ENCODE data around the gene COX6A2. TPM values are rescaled to one million over a fixed set of nuclear protein-coding genes. Genes with fewer than 3 reads are reported as not detected.

COX6A2 gene
- total RNA-seq (2014; rRNA removed; shearing (Covaris generic)) = not detected in 2 replicates

DNA sequence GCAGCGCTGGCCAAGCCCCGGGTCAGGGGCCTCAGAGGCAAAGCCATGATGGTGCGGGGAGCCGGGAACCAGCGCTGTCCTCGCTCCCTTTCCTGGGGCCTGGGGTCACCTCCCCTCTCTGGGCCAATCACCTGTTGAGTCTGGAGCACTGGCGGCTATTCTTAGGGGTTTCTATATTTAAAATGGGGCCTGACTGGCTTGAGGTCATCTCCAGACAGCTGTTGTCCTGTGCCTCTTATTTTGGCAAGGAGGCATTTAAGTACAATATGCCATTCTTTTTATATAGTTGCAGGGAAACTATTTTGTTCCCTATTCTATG, at the start of gene COX6A2:
Gene COX6A2 (minus strand): TSS at position 82 of the 319 bp plus-strand sequence. CDS start 35 bp downstream, at position 47.
- no peak for DNase-seq (ENCODE audit: low read depth)

DNA sequence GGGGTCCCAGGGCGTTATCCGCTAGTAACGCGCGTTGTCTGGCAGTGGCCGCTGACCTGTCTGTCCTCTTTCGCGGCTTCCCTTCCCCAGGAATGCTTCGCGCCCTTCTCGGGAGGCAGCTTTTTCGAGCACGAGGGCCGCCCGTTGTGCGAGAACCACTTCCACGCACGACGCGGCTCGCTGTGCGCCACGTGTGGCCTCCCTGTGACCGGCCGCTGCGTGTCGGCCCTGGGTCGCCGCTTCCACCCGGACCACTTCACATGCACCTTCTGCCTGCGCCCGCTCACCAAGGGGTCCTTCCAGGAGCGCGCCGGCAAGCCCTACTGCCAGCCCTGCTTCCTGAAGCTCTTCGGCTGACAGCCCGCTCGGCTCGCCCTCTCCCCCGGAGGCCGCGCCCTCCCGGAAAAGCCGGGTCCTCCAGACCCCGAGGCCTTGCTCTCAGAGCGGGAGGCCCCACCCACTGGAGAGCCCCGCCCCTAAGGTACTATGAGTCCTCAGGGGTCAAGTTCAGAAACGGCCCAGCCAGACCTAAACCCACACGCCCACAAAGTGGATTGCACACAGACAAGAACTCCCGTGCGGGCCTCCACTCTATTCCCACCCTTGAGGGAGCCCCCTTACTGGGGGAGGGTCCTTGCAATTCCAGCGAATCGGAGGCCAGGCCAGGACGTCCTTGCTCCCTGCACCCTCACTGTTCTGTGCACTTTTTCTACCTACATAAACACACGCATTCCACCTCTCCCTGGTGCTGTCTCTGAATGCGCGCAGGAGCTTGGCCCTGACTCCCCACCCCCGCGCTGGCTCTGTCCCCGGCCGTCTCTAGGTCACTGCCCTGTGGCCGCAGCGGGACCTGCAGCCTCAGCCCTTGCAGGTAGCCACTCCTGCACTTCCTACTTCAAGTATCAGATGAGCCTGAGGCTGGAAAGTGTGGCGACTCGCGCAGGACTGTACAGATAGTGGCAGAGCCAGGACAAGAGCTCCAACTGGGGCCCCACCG, 49.4 kb upstream of the COX6A2 start:
- DNase-seq (ENCODE audit: low read depth) = no peak

DNA sequence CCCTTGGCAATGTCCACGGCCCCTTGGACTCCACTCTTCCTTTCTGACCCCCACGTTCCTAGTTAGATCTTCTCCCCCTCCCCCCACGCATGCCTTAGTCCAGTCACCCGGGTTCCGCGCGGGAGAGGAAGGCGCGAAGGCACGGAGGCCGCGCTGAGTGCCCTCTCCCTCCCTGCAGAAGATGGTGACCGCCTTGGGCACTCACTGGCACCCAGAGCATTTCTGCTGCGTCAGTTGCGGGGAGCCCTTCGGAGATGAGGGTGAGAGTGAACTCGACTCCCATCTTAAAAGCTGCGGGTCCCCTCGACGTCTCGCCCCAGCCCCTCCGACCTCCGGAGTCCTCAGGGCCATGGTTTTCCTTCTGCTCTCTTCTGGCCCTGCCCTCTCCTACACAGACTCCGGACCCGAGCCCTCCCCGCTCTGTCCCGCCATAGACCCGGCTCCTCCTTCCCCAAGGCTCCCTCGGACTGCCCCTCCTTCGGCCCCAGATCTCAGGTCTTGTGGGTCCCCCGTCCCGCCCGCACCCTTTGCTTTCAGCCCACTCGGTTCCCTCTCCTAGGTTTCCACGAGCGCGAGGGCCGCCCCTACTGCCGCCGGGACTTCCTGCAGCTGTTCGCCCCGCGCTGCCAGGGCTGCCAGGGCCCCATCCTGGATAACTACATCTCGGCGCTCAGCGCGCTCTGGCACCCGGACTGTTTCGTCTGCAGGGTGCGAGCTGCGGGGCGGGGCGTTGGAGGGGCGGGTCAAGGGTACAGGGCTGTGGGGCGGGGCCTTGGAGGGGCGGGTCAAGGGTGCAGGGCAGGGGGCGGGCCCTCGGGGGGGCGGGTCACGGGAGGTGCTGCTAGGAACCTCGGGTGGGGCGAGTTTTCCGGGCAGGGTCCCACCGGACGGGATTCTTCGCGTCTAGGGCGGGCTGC, 48.4 kb upstream of the COX6A2 start:
- no peak for DNase-seq (ENCODE audit: low read depth)

DNA sequence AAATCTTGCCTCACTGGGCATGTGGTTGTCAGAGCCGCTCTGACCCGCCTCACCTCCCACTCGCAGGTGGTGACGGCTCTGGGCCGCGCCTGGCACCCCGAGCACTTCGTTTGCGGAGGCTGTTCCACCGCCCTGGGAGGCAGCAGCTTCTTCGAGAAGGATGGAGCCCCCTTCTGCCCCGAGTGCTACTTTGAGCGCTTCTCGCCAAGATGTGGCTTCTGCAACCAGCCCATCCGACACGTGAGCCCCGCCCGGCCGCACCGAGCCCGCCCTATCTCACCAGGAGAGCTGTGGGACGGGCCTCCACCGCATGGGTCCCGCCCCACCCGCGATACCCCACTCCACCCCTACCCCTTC, 47.8 kb upstream of the COX6A2 start:
- no peak for DNase-seq (ENCODE audit: low read depth)

DNA sequence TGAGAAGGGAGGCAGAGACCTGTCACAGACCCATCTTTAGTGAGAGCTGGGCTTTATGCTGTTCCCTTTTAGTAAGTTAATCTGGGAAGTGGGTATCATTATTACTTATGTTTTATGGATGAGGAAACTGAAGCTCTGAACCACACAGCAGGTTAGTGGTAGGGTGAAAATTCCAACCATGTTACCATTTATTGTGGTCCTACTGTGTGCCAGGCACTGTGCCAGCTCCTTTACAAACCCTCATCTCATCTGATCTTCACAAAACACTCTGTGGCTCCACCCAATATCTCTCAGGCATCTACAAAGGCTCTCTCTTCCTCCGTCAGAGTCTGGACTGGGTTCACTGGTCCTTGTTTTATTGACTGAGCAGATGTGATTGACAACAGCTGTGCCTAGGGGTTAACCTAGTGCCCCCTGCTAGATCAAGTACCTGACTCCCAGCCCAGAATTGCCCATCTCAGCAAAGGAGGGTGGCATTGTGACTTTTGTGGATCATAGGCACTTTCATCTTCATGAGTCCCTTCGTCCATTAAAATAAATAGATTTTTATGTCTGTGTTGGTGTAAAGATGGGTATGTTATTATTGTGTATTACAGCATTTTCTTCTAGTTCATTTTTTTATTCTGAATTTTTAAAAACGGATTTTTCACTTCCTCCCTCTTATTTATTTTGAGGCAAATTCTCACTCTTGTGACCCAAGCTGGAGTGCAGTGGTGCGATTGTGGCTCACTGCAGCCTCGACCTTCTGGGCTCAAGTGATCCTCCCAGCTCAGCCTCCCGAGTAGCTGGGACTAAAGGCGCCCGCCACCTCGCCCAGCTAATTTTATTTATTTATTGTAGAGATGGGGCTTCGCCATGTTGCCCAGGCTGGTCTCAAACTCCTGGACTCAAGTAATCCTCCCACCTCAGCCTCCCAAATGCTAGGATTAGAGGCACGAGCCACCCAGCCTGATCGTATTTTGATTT, 46.9 kb upstream of the COX6A2 start:
- DNase-seq (ENCODE audit: low read depth) = no peak

DNA sequence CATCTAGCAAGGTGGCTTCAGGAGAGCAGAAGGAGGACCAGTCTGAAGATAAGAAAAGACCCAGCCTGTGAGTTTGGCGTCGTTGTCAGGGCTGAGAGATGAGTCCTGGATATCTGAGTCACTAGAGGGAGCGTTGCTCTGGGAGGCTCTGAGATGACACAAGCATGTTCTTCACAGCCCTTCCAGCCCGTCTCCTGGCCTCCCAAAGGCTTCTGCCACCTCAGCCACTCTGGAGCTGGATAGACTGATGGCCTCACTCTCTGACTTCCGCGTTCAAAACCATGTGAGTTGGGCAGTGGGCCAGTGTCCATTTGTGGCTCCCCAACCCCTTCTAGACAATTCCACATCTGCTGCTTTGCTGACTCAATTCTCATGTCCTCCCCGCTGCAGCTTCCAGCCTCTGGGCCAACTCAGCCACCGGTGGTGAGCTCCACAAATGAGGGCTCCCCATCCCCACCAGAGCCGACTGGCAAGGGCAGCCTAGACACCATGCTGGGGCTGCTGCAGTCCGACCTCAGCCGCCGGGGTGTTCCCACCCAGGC, 46.1 kb upstream of the COX6A2 start:
- DNase-seq (ENCODE audit: low read depth) = no peak

DNA sequence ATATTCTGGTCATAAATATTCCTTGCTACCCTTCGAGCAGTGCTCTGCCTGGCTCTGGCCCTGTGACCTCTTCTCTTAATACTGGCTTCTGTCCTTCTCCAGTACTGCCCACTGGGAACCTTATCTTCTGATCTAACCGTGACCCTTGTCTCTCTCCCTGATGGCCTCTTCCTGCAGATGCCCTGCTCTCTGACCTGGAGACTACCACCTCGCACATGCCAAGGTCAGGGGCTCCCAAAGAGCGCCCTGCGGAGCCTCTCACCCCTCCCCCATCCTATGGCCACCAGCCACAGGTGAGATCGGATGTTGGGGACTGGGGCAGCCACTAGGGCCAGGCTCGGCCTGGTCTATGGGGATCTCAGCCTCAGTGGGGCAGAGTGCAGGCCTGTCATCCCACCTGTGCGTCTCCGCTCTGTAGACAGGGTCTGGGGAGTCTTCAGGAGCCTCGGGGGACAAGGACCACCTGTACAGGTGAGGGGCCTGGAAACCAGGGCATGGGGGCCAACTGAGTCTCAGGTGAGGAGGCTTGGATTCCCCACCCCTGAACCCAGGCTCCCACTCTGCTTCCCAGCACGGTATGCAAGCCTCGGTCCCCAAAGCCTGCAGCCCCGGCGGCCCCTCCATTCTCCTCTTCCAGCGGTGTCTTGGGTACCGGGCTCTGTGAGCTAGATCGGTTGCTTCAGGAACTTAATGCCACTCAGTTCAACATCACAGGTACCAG, 45.3 kb upstream of the COX6A2 start:
- DNase-seq (ENCODE audit: low read depth) = no peak

DNA sequence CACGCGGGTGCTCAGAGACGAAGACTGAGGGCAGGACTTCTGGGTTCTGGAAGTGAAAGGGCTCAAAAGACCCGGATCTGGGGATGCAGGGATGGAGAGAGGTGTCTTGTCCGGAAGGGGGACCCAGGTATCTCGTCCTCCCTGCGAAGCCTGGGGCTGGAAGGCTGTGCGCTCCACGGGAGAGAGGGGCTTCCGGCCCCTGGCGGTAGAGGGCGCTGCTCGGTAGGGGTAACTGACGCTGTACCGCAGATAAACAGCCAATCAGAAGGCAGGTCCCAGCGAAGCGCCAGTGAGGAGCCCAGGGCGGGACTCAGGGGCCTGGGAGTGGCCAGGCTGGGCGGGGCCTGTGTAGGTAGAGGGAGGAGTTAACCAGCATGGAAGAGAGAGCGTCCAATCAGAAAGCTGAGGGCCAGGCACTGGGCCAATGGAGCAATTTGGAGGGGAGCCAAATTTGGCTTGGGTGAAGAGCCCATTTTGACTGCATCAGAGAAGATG, 44.6 kb upstream of the COX6A2 start:
- DNase-seq (ENCODE audit: low read depth) = peak; percentile 54

DNA sequence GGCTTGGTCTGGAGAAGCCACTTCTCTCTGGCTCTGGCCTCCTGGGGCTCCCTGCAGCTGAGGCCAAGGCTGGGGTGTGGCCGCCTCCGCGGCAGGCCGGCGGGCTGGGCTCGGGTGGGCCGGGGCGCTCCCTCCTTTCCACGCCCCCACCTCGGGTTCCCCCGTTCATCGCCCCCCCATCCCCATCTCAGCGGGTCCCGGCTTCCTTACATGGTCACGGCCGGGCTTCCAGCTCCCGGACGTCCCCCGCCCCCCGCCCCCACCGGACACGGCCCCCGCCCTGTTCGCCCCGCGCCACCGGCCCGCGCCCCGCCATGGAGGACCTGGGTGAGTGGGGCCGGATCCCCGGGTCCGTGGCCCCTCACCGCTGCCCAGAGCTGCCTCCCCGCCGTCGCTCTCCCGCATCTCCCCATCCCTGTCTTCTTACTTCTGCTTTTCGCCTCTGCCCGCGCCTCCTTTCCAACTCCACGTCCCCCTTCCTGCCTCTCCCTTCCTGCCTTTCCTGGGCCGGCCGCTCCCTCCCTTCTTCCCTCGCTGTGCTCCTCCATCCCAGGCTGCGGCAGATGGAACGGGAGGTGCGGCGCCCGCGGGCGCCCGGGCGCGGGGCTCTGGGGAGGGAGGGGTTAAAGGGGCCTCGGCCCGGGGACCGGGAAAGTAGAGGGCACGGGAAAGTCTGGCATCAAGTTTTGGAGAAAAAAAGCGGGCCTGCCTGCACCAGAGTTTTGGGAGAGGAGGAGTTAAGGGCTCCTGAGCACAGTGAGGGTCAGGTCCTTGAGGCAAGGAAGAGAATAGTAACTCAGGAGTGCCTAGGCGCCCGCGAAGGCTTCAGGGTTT, 43.9 kb upstream of the COX6A2 start, which contains the start of gene TGFB1I1:
Gene TGFB1I1 (plus strand): TSS at position 278 of the 834 bp plus-strand sequence. CDS start 37 bp downstream, at position 315.
- peak; percentile 73 for DNase-seq (ENCODE audit: low read depth)

DNA sequence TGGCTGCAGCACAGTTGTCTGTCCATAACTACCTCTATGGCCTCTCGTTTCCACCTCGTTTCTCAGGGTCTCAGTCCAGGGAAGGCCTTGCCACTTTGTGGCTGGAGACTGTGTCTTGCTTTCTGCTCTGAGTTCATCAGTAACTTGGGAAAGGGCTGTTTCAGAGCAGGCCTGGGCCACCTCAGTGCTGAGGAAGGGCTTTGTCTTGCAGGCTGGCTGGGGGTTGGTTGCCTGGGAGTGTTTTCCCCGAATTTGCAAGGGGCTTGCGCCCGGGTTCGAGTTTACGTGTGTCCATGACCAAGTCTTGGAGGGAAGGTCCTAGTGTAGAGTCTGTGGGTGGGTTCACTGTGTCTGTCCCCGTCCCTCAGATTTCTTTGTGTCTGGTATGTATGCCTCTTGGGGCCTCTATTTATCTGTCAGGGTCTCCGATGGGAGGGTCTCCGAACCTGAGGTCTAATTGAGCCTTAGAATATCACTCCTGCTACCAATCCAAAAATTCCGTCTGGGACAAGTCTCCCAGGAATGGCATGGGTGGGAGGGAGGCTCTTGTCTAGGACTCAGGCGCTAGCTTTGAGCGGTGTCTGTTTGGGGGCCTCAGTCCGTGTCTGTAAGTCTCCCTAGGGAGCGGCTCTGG, 43.2 kb upstream of the COX6A2 start:
- no peak for DNase-seq (ENCODE audit: low read depth)

DNA sequence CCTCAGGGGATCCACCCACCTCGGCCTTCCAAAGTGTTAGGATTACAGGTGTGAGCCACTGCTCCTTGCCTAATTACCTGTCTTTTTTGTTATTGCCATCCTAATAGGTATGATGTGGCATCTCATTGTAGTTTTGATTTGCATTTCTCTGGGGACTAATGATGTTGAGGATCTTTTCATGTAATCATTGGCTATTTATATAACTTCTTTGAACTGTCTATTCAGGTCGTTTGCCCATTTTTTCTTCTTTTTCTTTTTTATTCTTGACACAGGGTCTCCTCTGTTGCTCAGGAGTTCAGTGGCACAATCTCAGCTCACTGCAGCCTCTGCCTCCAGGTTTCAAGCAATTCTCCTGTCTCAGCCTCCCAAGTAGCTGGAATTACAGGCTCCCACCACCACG, 42.5 kb upstream of the COX6A2 start:
- DNase-seq (ENCODE audit: low read depth) = no peak

DNA sequence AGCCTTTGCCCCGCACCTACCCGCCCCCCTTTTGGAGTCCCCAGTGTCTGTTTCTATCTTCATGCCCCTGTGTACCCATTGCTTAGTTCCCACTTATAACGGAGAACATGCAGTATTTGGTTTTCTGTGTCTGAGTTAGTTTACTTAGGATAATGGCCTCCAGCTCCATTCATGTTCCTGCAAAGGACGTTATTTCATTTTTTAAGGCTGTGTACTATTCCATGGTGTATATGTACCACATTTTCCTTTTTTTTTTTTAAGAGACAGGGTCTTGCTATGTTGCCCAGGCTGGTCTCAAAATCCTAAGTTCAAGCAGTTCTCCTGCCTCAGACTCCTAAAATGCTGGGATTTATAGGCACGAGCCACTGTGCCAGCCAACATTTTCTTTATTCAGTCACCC, 39.7 kb upstream of the COX6A2 start:
- no peak for DNase-seq (ENCODE audit: low read depth)

DNA sequence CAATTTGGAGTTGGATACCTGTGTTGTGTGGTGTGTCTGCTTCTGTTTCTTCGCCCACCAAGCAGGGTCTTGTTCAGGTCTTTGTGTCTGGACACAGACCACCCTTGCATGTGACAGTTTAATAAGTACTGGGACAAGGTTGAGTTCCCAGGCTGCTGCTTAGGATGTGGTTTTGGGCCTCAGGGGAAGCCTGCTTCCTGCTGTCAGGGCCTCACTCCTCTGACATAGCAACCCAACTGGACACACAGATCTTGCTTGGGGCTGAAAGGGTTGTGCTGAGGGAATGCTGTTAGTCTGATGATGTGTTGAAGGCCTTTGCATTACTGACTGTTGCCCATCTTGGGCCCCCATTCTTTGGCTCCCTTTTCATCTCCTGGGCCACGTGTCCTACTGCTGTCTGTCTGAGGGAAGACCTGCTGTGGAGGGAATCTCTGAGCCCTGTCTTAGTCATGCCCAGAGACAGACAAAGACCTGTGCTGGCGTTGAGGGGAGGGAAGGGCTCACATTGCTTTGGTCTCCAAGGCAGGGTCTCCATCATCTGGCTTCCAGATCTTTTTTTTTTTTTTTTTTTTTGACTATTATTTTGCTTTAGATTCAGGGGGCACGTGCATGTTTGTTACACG, 39.1 kb upstream of the COX6A2 start:
- DNase-seq (ENCODE audit: low read depth) = peak; percentile 51

DNA sequence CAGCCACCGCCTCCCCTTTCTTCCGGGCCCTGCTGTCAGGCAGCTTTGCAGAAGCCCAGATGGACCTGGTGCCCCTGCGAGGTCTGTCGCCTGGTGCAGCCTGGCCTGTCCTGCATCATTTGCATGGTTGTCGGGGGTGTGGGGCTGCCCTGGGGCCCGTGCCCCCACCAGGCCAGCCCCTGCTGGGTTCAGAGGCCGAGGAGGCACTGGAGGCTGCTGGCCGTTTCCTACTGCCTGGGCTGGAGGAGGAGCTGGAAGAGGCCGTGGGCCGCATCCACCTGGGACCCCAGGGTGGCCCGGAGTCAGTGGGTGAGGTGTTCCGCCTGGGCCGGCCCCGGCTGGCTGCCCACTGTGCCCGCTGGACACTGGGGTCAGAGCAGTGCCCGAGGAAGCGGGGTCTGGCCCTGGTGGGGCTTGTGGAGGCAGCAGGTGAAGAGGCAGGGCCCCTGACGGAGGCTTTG, 38.3 kb upstream of the COX6A2 start:
- no peak for DNase-seq (ENCODE audit: low read depth)

DNA sequence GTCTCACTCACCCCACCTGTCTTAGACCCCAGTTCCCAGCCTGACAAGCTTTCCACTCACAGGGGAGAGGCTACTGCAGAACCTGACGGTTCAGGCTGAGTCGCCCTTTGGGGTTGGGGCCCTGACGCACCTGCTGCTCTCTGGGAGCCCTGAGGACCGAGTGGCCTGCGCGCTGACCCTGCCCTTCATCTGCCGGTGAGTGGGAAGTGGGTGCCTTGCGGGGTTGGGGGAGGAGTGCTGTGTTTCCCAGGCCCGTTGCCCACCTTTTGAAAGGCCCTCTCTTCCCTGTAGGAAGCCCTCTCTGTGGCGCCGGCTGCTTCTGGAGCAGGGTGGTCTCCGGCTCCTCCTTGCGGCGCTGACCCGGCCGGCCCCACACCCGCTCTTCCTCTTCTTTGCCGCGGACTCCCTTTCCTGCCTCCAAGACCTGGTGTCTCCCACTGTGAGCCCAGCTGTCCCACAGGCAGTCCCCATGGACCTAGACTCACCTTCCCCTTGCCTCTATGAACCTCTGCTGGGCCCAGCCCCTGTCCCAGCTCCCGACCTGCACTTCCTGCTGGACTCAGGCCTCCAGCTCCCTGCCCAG, 37.7 kb upstream of the COX6A2 start:
- no peak for DNase-seq (ENCODE audit: low read depth)

DNA sequence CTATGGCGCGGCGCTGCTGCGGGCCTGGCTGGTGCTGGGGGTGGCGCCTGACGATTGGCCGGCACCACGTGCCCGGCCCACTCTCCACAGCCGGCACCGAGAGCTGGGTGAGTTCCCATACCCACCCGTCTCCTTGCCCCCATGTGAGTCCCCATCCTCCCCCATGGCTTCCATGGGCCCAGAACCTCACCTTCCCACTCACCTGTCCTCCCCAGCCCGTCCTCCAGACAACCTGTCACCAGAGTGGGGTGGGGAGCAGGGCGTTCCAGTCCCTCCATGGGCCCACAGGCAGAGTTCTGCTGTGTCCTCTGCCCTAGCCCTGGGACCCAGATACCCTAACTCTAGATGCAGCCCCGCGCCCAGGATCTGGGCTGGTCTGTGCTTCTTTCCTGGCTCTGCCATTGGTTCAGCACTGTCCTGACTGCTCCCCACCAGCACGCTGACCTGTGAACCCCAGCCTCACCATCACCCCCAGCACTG, 36.7 kb upstream of the COX6A2 start:
- DNase-seq (ENCODE audit: low read depth) = no peak

DNA sequence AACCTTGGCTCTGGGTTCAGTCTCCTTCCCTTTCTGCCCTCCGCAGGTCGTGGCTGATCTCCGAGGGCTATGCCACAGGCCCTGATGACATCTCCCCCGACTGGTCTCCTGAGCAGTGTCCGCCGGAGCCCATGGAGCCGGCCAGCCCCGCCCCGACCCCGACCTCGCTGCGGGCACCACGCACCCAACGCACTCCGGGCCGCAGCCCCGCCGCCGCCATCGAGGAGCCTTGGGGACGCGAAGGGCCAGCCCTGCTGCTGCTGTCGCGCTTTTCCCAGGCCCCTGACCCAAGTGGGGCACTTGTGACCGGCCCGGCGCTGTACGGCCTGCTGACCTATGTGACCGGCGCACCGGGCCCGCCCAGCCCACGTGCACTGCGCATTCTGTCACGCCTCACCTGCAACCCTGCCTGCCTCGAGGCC, 36.2 kb upstream of the COX6A2 start:
- no peak for DNase-seq (ENCODE audit: low read depth)
